Cardiac muscle cell (in vitro differentiated cells and primary cell): ENCODE measurements around the gene SUPT7L. TPM values are rescaled to one million over a fixed set of nuclear protein-coding genes. Genes with fewer than 3 reads are reported as not detected.
"Not testable (repeated sequence)": the region's sequence is repeated elsewhere in the genome, so short reads cannot be mapped to it uniquely, and the experiment has no call there.

ENCODE experiments used
- DNase-seq, 2 donors: peaks; one replicate each; pipeline versions ENCODE4 v3.0.0 to v3.0.0-alpha.2; 2010 to 2017; ENCODE audit warnings: low read depth in 1 of 2, low spot score in 1 of 2
- H3K27ac ChIP-seq: fragments of 200-600 bp; sonication (generic); 2 replicates; pipeline ENCODE4 v1.5.1; 2016
- H3K27me3 ChIP-seq: fragments of 200-600 bp; sonication (generic); 2 replicates; pipeline ENCODE4 v1.6.0; 2016; ENCODE audit warnings: control low read depth
- H3K36me3 ChIP-seq: fragments of 200-600 bp; sonication (generic); 2 replicates; pipeline ENCODE4 v1.5.1; 2016; ENCODE audit warnings: control low read depth
- H3K4me1 ChIP-seq: fragments of 200-600 bp; sonication (generic); 2 replicates; pipeline ENCODE4 v1.8.1; 2017; ENCODE audit warnings: low read depth, mild to moderate bottlenecking, mixed run types
- H3K4me3 ChIP-seq: fragments of 200-600 bp; sonication (generic); 2 replicates; pipeline ENCODE4 v1.5.1; 2016; ENCODE audit warnings: mild to moderate bottlenecking
- H3K9me3 ChIP-seq: fragments of 200-600 bp; sonication (generic); 2 replicates; pipeline ENCODE4 v1.5.1; 2017; ENCODE audit warnings: low read depth, mild to moderate bottlenecking, control low read depth
- CTCF ChIP-seq: IDR thresholded peaks from 2 replicates; pipeline ENCODE4 v1.5.1; 2012; ENCODE audit warnings: low read depth, mild to moderate bottlenecking, low read length
- polyA plus RNA-seq: library from polyadenylated mRNA; unstranded; fragments of >200 nt; fragmentation: Nextera tagmentation; extraction: Ambion mirVana; gene quantifications from 2 replicates; pipeline ENCODE4 v1.2.1, GENCODE V29; 2016
- total RNA-seq: library from RNA; depleted of rRNA; stranded (reverse); fragments of >200 nt; gene quantifications from 2 replicates; pipeline ENCODE4 v1.2.3, GENCODE V29; 2016

Gene SUPT7L
- total and polyA plus RNA-seq, 2 experiments from 2014 or later, result 34.3 to 37.8 TPM

DNA sequence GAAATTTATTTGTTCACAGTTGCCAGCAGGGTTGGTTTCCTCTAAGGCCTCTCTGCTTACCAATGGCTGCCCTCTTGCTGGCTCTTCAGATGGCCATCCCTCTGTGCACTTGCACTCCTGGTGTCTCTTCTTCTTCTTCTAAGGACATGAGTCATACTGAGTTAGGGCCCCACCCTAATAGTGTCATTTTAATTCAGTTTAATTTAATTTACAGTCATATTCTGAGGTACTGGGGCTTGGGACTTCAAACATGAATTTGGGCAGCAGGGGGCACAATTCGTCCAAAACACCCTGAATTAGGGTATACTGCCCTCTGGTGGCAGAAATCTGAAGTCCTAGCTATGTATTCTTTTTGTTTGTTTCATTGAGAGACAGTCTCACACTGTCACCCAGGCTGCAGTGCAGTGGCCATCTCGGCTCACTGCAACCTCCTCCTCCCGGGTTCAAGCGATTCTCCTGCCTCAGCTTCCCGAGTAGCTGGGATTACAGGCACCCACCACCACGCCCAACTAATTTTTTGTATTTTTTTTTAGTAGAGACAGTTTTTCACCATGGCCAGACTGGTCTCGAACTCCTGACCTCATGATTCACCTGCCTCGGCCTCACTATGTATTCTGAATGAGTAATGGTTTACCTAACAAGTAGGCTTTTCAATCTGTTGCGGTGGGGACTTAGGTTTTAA is 20.1 kb upstream of the SUPT7L start:
- peak; percentile 88 for TF ChIP-seq CTCF
- no peaks in the 10 kb centered on the region for H3K9me3 ChIP-seq
- no peak overlapping the region for H3K4me3 ChIP-seq
- DNase-seq, result peak; percentile 93
- H3K36me3 ChIP-seq, result peaks cover 38% of the 10 kb centered on the region
- H3K4me1 ChIP-seq, result peaks cover 8% of the 10 kb centered on the region
- H3K27ac ChIP-seq, result no peak overlapping the region
- H3K27me3 ChIP-seq, result no peaks in the 10 kb centered on the region

DNA sequence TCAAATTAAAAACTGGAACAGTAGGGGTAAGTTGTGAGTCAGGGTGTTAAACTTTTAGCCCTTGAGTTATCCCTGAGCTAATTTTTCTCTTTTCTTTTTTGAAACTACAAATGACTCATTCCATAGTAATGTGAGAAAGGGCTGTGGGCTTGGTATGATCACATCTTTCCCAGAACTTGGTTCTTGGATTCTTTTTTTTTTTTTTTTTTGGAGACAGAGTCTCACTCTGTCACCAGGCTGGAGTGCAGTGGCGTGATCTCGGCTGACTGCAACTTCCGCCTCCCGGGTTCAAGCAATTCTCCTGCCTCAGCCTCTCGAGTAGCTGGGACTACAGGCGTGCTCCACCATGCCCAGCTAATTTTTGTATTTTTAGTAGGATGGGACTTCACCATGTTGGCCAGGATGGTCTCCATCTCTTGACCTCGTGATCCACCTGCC is 18.9 kb upstream of the SUPT7L start:
- DNase-seq, result peak in 1 of 2 donors; percentile 88
- H3K4me1 ChIP-seq, H3K27me3 ChIP-seq, H3K9me3 ChIP-seq, H3K4me3 ChIP-seq: not testable (repeated sequence)
- peaks cover 44% of the 10 kb centered on the region for H3K36me3 ChIP-seq
- H3K27ac ChIP-seq, result peak overlapping the region; percentile 36

GRCh38 chr2:27681841-27682240 is 18.4 kb upstream of the SUPT7L start:
- TF ChIP-seq CTCF, result no peak
- peaks cover 48% of the 10 kb centered on the region for H3K36me3 ChIP-seq
- H3K4me3 ChIP-seq, result no peak overlapping the region
- peaks cover 8% of the 10 kb centered on the region for H3K4me1 ChIP-seq
- peak; percentile 6 to 49 for DNase-seq
- no peaks in the 10 kb centered on the region for H3K27me3 ChIP-seq
- no peaks in the 10 kb centered on the region for H3K9me3 ChIP-seq
- peak overlapping the region; percentile 36 for H3K27ac ChIP-seq

DNA sequence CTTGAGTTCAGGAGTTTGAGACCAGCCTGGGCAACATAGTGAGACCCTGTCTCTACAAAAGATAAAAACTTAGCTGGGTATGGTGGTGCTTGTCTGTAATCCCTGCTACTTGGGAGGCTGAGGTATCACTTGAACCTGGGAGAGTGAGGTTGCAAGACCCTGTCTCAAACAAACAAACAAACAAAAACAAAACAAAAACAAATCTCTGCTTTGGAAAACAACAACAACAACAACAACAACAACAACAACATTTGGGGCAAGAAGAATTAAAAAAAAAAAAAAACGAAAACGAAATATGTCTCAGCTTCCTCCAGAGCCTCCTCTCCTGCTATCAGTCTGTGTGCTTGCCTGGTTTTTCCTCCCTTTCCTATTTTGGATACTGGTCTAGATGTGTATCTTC is 17.2 kb upstream of the SUPT7L start:
- Histone ChIP-seq H3K36me3 (peaks cover 45% of the 10 kb centered on the region), H3K4me3 (no peak overlapping the region), H3K9me3 (no peaks in the 10 kb centered on the region), H3K27ac (peak overlapping the region; percentile 36), H3K27me3 (no peaks in the 10 kb centered on the region), H3K4me1 (peaks cover 8% of the 10 kb centered on the region)
- no peak for DNase-seq
- TF ChIP-seq CTCF, result no peak

- Histone ChIP-seq H3K36me3 (peaks cover 55% of the 10 kb centered on the region), H3K27ac (peak overlapping the region; percentile 94), H3K9me3 (no peaks in the 10 kb centered on the region), H3K27me3 (no peaks in the 10 kb centered on the region), H3K4me3 (peak overlapping the region; percentile 15), H3K4me1 (peaks cover 13% of the 10 kb centered on the region)
- TF ChIP-seq CTCF, result no peak
- peak in 1 of 2 donors; percentile 81 for DNase-seq
These were observed 9.5 kb upstream of the SUPT7L start for GRCh38 chr2:27672723-27673486.

DNA sequence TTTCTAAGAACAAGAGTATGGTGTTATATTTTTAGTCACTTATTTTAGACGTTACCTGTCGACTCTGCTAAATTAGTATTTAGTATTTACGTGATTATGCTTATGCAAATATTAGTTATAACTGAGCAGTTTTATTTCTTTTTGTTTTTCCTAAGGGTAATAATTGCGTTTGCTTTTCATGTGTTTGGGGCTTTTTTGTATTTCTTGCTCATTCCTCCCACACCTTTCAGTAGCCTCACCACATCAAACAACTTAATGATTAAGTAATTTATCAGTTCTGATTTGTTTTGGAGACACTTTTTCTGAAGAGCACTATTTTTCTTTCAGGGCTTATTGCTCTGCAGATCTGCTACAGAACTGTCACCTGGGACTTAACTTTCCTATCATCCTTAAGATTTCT is 7.8 kb upstream of the SUPT7L start:
- H3K36me3 ChIP-seq, result peaks cover 49% of the 10 kb centered on the region
- peak overlapping the region; percentile 94 for H3K27ac ChIP-seq
- TF ChIP-seq CTCF, result no peak
- H3K9me3 ChIP-seq, result no peaks in the 10 kb centered on the region
- H3K4me1 ChIP-seq, result peaks cover 13% of the 10 kb centered on the region
- DNase-seq, result no peak
- no peak overlapping the region for H3K4me3 ChIP-seq
- no peaks in the 10 kb centered on the region for H3K27me3 ChIP-seq
